Vagina (tissue), 2 donors: Measurements from ENCODE around the gene ZNF813.

ENCODE experiments used
- POLR2A ChIP-seq, 2 donors: fragments of 450-650 bp; IDR thresholded peaks; one replicate each; pipeline ENCODE4 v1.6.1; 2017; ENCODE audit warnings: antibody characterized with exemption in 2 of 2, mild to moderate bottlenecking in 2 of 2, moderate library complexity in 2 of 2
- POLR2AphosphoS5 ChIP-seq, 2 donors: sonication (generic); formaldehyde crosslinking; IDR thresholded peaks; one replicate each; pipeline ENCODE4 v1.9.0; 2017; ENCODE audit warnings: antibody characterized with exemption in 2 of 2, mild to moderate bottlenecking in 2 of 2, low read depth in 1 of 2; ENCODE audit not compliant: insufficient read depth in 1 of 2
- TF ChIP-seq, protein P1 (sequence below), 3 experiments: fragments of 450-650 bp in 2 of 3; fragments of 200-600 bp in 1 of 3; sonication (generic) in 1 of 3; IDR thresholded peaks; one replicate each; pipeline ENCODE4 v1.5.1; 2017 to 2019; ENCODE audit warnings: antibody characterized with exemption in 3 of 3, mild to moderate bottlenecking in 2 of 3, moderate library complexity in 2 of 3

- TF ChIP-seq, protein P1, sequence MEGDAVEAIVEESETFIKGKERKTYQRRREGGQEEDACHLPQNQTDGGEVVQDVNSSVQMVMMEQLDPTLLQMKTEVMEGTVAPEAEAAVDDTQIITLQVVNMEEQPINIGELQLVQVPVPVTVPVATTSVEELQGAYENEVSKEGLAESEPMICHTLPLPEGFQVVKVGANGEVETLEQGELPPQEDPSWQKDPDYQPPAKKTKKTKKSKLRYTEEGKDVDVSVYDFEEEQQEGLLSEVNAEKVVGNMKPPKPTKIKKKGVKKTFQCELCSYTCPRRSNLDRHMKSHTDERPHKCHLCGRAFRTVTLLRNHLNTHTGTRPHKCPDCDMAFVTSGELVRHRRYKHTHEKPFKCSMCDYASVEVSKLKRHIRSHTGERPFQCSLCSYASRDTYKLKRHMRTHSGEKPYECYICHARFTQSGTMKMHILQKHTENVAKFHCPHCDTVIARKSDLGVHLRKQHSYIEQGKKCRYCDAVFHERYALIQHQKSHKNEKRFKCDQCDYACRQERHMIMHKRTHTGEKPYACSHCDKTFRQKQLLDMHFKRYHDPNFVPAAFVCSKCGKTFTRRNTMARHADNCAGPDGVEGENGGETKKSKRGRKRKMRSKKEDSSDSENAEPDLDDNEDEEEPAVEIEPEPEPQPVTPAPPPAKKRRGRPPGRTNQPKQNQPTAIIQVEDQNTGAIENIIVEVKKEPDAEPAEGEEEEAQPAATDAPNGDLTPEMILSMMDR (IDR thresholded peaks at IDR 0.05) = no peak
- TF ChIP-seq POLR2A (IDR thresholded peaks at IDR 0.05) = no peak
- TF ChIP-seq POLR2AphosphoS5 (IDR thresholded peaks at IDR 0.05; ENCODE audit: insufficient read depth in 1 of 2, low read depth in 1 of 2) = no peak
These were observed 68.7 kb downstream of the ZNF813 start for GRCh38 chr19:53536225-53536548.
